Measurements from ENCODE around the gene UPP1.
"Not testable (repeated sequence)": the region's sequence is repeated elsewhere in the genome, so short reads cannot be mapped to it uniquely, and the experiment has no call there.

Gene UPP1

GRCh38 chr7:48110868-48111267, 21.8 kb downstream of the UPP1 start:
- no peak for DNase-seq (ENCODE audit: low read depth, low spot score)

- DNase-seq (ENCODE audit: low read depth, low spot score) = no peak
Measured at GRCh38 chr7:48111596-48111995, 22.5 kb downstream of the UPP1 start.

GRCh38 chr7:48112401-48113165, 23.5 kb downstream of the UPP1 start:
- DNase-seq (ENCODE audit: low read depth, low spot score) = no peak

GRCh38 chr7:48113275-48113674, 24.2 kb downstream of the UPP1 start:
- DNase-seq (ENCODE audit: low read depth, low spot score) = no peak

GRCh38 chr7:48114115-48114514, 25.1 kb downstream of the UPP1 start:
- DNase-seq (ENCODE audit: low read depth, low spot score) = peak; percentile 43

GRCh38 chr7:48114589-48114988, 25.5 kb downstream of the UPP1 start:
- DNase-seq (ENCODE audit: low read depth, low spot score) = no peak

GRCh38 chr7:48116043-48116442, 27.0 kb downstream of the UPP1 start:
- no peak for DNase-seq (ENCODE audit: low read depth, low spot score)

- no peak for DNase-seq (ENCODE audit: low read depth, low spot score)
Measured at GRCh38 chr7:48118041-48118440, 29.0 kb downstream of the UPP1 start.

GRCh38 chr7:48120536-48120935, 31.5 kb downstream of the UPP1 start:
- not testable (repeated sequence) for DNase-seq (ENCODE audit: low read depth, low spot score)

- no peak for DNase-seq (ENCODE audit: low read depth, low spot score)
Measured at GRCh38 chr7:48126037-48126436, 37.0 kb downstream of the UPP1 start.

GRCh38 chr7:48130658-48131108, 41.6 kb downstream of the UPP1 start:
- DNase-seq (ENCODE audit: low read depth, low spot score) = no peak

GRCh38 chr7:48132792-48133191, 43.7 kb downstream of the UPP1 start:
- DNase-seq (ENCODE audit: low read depth, low spot score) = no peak

- peak; percentile 23 for DNase-seq (ENCODE audit: low read depth, low spot score)
Measured at GRCh38 chr7:48139459-48139858, 50.4 kb downstream of the UPP1 start.

GRCh38 chr7:48140001-48140681, 51.1 kb downstream of the UPP1 start:
- peak; percentile 14 for DNase-seq (ENCODE audit: low read depth, low spot score)

- no peak for DNase-seq (ENCODE audit: low read depth, low spot score)
Measured at GRCh38 chr7:48141521-48141920, 52.5 kb downstream of the UPP1 start.

GRCh38 chr7:48144291-48144768, 55.3 kb downstream of the UPP1 start:
- no peak for DNase-seq (ENCODE audit: low read depth, low spot score)

- DNase-seq (ENCODE audit: low read depth, low spot score) = peak; percentile 15
Measured at GRCh38 chr7:48147078-48147591, 58.1 kb downstream of the UPP1 start.

GRCh38 chr7:48147690-48148089, 58.6 kb downstream of the UPP1 start:
- peak; percentile 14 for DNase-seq (ENCODE audit: low read depth, low spot score)

GRCh38 chr7:48148311-48148710, 59.2 kb downstream of the UPP1 start:
- DNase-seq (ENCODE audit: low read depth, low spot score) = no peak

GRCh38 chr7:48149058-48149457, 60.0 kb downstream of the UPP1 start:
- DNase-seq (ENCODE audit: low read depth, low spot score) = no peak

- DNase-seq (ENCODE audit: low read depth, low spot score) = no peak
Measured at GRCh38 chr7:48150086-48150485, 61.0 kb downstream of the UPP1 start.

- DNase-seq (ENCODE audit: low read depth, low spot score) = peak; percentile 44
Measured at GRCh38 chr7:48154792-48155413, 65.8 kb downstream of the UPP1 start.

Measured in ELF-1 (cell line).